ENCODE measurements around the gene BTBD19.
A peak's percentile ranks its signal among the peaks of the same experiment; 100 is the strongest.

The BTBD19 gene

GRCh38 chr1:44849575-44850132 lies 41.3 kb downstream of the BTBD19 start:
- Mint-ChIP-seq H3K4me3 (no peak overlapping the region), H3K27me3 (no peaks in the 10 kb centered on the region), H3K36me3 (ENCODE audit: insufficient read depth) (peaks cover 8% of the 10 kb centered on the region), H3K4me1 (no peaks in the 10 kb centered on the region), H3K27ac (ENCODE audit: low read depth) (no peak overlapping the region), H3K9me3 (no peaks in the 10 kb centered on the region)
- DNase-seq (ENCODE audit: low spot score in 2 of 2) (no peak), ATAC-seq (replicated peaks; ENCODE audit: extremely low read depth, poor library complexity, severe bottlenecking) (no peak)

- DNase-seq (ENCODE audit: low spot score in 2 of 2) (no peak), ATAC-seq (replicated peaks; ENCODE audit: extremely low read depth, poor library complexity, severe bottlenecking) (no peak)
- Mint-ChIP-seq H3K4me3 (no peak overlapping the region), H3K4me1 (no peaks in the 10 kb centered on the region), H3K36me3 (ENCODE audit: insufficient read depth) (peaks cover 10% of the 10 kb centered on the region), H3K9me3 (no peaks in the 10 kb centered on the region), H3K27me3 (no peaks in the 10 kb centered on the region), H3K27ac (ENCODE audit: low read depth) (no peak overlapping the region)
Observed at GRCh38 chr1:44851308-44851707, 43.0 kb downstream of the BTBD19 start.

GRCh38 chr1:44853201-44853600 lies 44.9 kb downstream of the BTBD19 start:
- H3K4me1 Mint-ChIP-seq: no peaks in the 10 kb centered on the region
- H3K27ac Mint-ChIP-seq (ENCODE audit: low read depth): no peak overlapping the region
- peaks cover 19% of the 10 kb centered on the region for H3K36me3 Mint-ChIP-seq (ENCODE audit: insufficient read depth)
- ATAC-seq (replicated peaks; ENCODE audit: extremely low read depth, poor library complexity, severe bottlenecking): no peak
- H3K9me3 Mint-ChIP-seq: no peaks in the 10 kb centered on the region
- DNase-seq (ENCODE audit: low spot score in 2 of 2): no peak
- no peaks in the 10 kb centered on the region for H3K27me3 Mint-ChIP-seq
- H3K4me3 Mint-ChIP-seq: no peak overlapping the region

- no peak for ATAC-seq (replicated peaks; ENCODE audit: extremely low read depth, poor library complexity, severe bottlenecking)
- no peaks in the 10 kb centered on the region for H3K4me1 Mint-ChIP-seq
- H3K36me3 Mint-ChIP-seq (ENCODE audit: insufficient read depth): peaks cover 20% of the 10 kb centered on the region
- no peak for DNase-seq (ENCODE audit: low spot score in 2 of 2)
- H3K9me3 Mint-ChIP-seq: no peaks in the 10 kb centered on the region
- no peak overlapping the region for H3K4me3 Mint-ChIP-seq
- no peak overlapping the region for H3K27ac Mint-ChIP-seq (ENCODE audit: low read depth)
- no peaks in the 10 kb centered on the region for H3K27me3 Mint-ChIP-seq
Observed at GRCh38 chr1:44854970-44855369, 46.6 kb downstream of the BTBD19 start.

- no peaks in the 10 kb centered on the region for H3K4me1 Mint-ChIP-seq
- H3K27ac Mint-ChIP-seq (ENCODE audit: low read depth): no peak overlapping the region
- H3K36me3 Mint-ChIP-seq (ENCODE audit: insufficient read depth): peaks cover 20% of the 10 kb centered on the region
- ATAC-seq (replicated peaks; ENCODE audit: extremely low read depth, poor library complexity, severe bottlenecking) (no peak), DNase-seq (ENCODE audit: low spot score in 2 of 2) (no peak)
- H3K4me3 Mint-ChIP-seq: no peak overlapping the region
- H3K9me3 Mint-ChIP-seq: no peaks in the 10 kb centered on the region
- no peaks in the 10 kb centered on the region for H3K27me3 Mint-ChIP-seq
Observed at GRCh38 chr1:44855742-44856141, 47.4 kb downstream of the BTBD19 start.

GRCh38 chr1:44857446-44857845 lies 49.1 kb downstream of the BTBD19 start:
- no peak overlapping the region for H3K27ac Mint-ChIP-seq (ENCODE audit: low read depth)
- DNase-seq (ENCODE audit: low spot score in 2 of 2): no peak
- ATAC-seq (replicated peaks; ENCODE audit: extremely low read depth, poor library complexity, severe bottlenecking): no peak
- H3K36me3 Mint-ChIP-seq (ENCODE audit: insufficient read depth): peaks cover 20% of the 10 kb centered on the region
- no peaks in the 10 kb centered on the region for H3K4me1 Mint-ChIP-seq
- no peaks in the 10 kb centered on the region for H3K27me3 Mint-ChIP-seq
- no peaks in the 10 kb centered on the region for H3K9me3 Mint-ChIP-seq
- no peak overlapping the region for H3K4me3 Mint-ChIP-seq

- Mint-ChIP-seq H3K4me3 (no peak overlapping the region), H3K9me3 (no peaks in the 10 kb centered on the region), H3K27ac (ENCODE audit: low read depth) (no peak overlapping the region)
Observed at GRCh38 chr1:44860331-44860730, 52.0 kb downstream of the BTBD19 start.

GRCh38 chr1:44860891-44861425 lies 52.6 kb downstream of the BTBD19 start:
- Mint-ChIP-seq H3K36me3 (ENCODE audit: insufficient read depth) (peaks cover 13% of the 10 kb centered on the region), H3K27me3 (no peaks in the 10 kb centered on the region), H3K4me1 (no peaks in the 10 kb centered on the region), H3K27ac (ENCODE audit: low read depth) (peak overlapping the region; percentile 16), H3K4me3 (no peak overlapping the region), H3K9me3 (no peaks in the 10 kb centered on the region)
- DNase-seq (ENCODE audit: low spot score in 2 of 2) (no peak), ATAC-seq (replicated peaks; ENCODE audit: extremely low read depth, poor library complexity, severe bottlenecking) (no peak)

More at GRCh38 chr1:44860331-44860730, 52.0 kb downstream of the BTBD19 start:
- Mint-ChIP-seq H3K4me1 (no peaks in the 10 kb centered on the region), H3K36me3 (ENCODE audit: insufficient read depth) (peaks cover 12% of the 10 kb centered on the region), H3K27me3 (no peaks in the 10 kb centered on the region)
- ATAC-seq (replicated peaks; ENCODE audit: extremely low read depth, poor library complexity, severe bottlenecking) (no peak), DNase-seq (ENCODE audit: low spot score in 2 of 2) (no peak)

- Mint-ChIP-seq H3K36me3 (ENCODE audit: insufficient read depth) (peaks cover 6% of the 10 kb centered on the region), H3K27ac (ENCODE audit: low read depth) (no peak overlapping the region), H3K4me3 (no peak overlapping the region), H3K27me3 (no peaks in the 10 kb centered on the region), H3K9me3 (no peaks in the 10 kb centered on the region), H3K4me1 (no peaks in the 10 kb centered on the region)
- DNase-seq (ENCODE audit: low spot score in 2 of 2) (no peak), ATAC-seq (replicated peaks; ENCODE audit: extremely low read depth, poor library complexity, severe bottlenecking) (no peak)
Observed at GRCh38 chr1:44862829-44863401, 54.6 kb downstream of the BTBD19 start.

All from central memory CD8-positive, alpha-beta T cell (primary cell).